NCI-H1694 (cell line): ENCODE data around the gene RPS19.
"Not testable (repeated sequence)": the region's sequence is repeated elsewhere in the genome, so short reads cannot be mapped to it uniquely, and the experiment has no call there.

Experiments used
- DNase-seq: peaks from one replicate; lab custom pipeline; 2025; lab: John Stamatoyannopoulos, UW

The RPS19 gene

DNA sequence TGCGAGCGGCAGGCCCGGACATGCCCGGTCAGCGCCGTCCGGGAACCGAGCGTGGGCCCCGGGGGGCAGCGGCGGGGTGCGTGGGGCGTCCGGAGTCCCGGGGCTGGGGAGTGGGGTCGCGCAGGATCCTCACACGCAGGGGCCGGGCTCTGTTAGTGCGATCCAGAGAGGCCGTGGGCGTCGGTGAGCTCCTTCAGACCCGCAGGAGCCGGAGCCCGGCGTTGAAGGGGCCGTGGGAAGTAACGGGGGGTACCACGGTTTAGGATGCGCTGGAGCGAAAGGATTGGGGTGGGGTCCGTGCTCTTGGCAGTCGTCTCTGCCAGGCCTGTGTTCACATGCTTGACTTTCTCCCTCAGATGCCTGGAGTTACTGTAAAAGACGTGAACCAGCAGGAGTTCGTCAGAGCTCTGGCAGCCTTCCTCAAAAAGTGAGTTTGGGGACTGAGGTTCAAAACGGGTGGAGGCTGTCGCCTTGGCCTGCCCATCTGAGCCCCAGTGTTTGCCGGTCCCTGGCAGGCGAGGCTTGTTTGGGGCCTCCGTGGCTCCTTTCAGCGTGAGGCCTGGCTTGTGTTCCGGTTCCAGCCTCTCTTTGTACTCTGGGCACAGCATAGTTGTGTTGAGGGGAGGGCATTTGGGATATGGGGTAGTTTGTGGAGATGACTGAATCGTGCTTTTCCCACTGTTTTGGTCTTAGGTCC, 512 bp downstream of the RPS19 start:
- DNase-seq: no peak

DNA sequence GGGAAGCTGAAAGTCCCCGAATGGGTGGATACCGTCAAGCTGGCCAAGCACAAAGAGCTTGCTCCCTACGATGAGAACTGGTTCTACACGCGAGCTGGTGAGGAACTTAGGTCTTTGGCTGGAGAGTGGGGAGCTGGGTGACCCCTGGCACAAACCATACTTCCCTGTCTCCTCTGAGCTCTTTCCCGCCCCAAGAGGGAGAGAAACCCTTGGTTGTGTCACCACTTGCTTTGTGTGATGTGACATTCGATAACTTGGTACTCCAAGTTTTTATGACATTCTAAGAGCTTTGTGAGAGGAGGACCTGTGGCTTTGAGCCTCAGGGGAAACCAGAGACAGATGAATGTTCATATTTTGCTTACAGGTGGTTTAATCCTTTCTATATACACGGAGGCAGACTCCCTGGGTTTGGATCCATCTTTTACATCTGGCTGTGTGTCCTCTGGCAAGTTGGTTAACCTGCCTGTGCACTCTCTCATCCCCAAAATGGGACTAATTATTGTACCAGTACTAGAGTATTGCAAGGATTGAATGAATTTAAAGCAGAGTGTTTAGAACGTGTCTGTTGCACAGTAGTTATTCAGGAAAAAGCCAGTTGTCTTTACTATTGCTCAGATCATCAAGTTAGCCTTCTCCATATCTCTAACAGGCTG, 1.2 kb downstream of the RPS19 start:
- no peak for DNase-seq

DNA sequence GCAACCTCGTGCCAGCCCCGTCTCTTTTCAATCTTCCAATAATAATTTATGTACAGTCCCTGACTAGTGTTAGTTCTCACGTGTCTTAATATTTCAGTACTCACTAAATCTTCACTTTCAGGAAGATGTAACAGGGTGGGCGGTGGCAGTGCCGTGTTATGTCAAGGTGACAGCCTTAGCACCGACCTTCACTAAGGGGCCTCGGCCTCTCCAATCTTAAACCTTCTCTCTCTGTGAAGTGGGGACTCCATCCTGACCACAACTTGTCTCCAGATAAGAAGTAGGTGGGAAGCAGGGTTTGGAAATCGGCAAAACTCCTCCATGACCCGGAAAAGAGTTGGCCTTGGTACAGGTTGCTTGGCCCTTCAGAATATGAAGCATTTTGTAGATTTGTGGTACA, 1.8 kb downstream of the RPS19 start:
- DNase-seq: no peak

DNA sequence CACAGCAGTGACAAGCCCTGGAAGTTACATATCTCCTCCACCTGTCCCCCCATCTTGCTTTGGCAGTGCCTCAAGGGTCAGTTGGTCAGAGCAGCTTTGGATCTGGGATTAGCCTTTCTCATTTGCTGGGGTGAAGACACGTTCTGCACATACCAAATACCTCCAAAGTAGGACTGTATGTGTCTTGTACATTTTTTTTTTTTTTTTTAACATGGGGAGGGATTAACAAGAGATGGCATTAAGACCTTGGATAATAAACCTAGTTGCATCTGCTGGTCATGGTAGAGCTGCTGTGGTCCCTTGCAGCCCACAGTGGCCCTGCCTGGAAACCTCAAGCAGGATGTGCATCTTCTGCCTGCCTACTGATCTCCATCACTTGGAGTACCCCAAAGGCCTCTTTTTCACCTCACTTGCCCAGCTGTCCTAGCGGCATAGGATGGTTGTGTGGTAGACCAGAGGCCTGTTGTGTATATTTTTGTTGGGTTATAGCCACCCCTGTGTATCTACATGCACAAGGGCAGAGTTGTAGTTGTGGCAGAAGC, 2.5 kb downstream of the RPS19 start:
- DNase-seq: no peak

DNA sequence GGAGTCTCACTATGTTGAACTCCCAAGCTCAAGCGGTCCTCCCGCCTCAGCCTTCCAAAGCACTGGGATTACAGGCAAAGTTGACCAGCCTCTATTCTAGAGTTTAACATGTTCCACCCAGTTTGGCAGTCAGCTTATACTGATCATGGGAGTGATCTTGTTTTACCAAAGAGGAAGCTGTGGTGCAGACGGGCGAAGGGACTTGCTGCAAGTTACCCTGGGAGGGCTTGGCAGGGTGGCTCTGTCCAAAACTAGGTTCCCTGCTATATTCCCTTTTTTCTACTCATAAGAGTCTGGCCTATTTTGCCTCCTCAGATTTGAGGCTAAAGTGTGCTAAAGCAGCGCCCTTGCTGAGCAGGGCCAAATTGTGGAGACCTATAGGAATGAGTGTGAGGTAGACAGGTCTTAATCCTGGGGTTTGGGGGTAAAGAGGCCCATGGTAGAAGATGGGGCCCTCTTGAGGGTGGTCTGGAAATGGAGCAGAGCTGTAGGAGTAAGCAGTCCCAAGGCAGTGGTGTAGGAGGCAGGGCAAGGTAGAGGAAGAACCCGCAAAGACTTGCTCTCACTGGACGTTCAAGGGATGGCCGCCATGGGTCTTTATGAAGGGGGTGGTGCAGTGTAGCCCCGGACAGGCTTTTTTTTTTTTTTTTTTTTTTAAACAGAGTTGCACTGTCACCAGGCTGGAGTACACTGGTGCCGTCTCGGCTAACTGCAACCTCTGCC, 3.3 kb downstream of the RPS19 start:
- no peak for DNase-seq

DNA sequence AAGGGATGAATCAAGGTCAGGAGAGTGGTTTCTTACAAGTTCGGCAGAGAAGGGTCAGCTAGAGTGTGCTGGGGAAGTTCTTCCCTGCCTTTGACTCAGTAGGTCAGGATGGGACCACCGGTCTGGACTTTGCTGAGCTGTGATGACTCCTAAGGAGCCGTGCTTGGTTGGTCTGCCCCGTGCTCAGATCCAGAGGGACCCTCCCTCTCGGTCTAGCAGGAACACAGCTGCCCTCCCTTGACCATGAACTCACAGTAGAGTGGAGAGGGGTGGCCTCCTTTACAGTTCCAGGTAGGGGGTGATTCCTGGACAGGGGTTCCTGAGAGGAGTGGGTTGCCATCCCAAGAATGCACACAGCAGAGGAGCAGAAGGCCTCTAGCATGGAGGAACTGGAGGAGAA, 4.3 kb downstream of the RPS19 start:
- no peak for DNase-seq

DNA sequence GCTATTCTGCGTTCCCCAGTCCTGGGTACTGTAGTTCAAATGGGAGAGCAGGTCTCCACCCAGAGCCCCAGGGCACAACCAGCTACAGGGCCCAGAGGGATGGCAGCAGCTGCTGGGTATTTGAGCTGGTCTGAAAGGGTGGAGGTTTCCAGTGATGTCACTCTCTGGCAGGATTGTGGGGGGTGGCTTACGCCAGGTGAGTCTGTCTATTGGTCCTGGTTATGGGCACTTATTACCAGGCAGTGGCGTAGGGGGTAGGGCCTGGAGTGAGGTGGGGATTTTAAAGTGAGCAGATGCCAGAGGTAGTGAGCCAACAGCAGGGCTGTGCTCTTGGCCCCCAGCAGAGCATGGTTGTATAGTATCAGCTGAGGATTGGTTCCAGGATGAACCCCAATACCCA, 6.2 kb downstream of the RPS19 start:
- DNase-seq: no peak

DNA sequence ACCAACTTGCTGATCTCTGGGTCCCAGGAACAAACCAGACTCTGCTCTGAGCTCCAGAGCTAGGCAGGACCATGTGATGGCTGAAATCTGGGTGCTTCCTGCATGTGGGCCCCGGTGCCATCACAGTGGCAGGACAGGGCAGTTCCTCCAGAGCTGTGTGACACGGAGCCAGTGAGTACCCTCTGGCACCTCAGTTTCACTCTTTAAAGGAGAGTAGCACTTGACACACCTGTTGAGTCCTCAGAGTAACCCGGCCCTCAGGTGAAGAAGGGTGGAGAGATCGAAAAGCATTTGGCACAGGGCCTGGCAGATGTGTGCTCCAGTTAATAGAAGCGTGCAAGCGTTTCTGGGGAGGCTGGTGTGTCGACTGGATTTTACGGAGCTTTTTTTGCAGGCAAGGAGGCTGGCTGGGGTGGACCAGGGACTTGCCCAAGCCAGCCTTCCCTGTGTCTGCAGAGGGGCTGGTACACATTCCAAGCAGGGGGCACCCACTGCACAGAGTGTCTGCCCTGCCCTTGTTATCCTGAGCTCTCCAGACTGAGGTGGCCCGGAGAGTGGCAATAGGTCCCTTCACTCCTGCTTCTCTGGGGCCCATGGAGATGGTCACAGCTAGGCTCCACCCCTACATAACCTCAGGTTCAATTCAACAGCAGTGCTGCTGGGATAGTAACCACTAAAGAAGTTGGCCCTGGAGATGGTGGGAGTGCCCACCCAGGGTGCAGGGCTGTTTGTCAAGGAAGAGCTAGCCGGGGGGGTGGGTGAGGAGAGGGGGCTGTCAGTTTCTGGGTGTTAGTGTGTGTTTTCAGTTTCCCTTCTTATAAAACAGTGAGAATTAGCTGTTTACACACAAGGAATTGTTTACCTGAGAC, 8.3 kb downstream of the RPS19 start:
- DNase-seq: no peak

DNA sequence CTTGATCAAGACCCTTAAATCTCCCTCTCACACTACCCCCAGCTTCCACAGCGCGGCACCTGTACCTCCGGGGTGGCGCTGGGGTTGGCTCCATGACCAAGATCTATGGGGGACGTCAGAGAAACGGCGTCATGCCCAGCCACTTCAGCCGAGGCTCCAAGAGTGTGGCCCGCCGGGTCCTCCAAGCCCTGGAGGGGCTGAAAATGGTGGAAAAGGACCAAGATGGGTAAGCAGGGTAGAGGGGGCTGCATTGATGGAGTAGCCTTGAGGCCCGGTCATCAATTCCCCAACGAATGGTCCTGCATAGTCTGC, 8.9 kb downstream of the RPS19 start:
- no peak for DNase-seq

DNA sequence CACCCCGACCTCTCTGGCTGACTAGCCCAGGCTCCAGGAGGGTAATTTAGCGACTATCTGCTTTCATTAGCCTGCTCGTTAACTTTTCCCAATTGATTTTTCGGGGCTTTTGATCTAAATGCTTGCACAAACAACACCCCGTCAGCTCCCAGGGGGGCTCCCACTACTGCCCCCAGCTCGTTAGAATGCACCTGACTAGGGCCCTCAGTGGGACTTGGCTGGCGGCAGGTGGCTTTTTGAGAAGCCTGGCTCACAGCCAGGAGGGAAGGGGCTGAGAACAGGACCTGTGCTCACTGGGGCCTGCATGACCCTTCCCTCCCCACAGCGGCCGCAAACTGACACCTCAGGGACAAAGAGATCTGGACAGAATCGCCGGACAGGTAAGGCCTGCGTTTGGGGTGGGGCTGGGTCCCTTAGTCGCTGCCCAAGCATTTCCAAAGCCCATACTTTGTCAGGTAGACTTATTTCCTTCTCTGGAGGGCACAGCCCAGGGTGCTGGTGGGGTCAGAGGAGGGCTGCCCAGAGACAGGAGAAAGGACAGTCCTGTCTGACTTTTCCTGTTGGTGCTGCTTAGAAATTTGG, 9.4 kb downstream of the RPS19 start:
- DNase-seq: no peak

DNA sequence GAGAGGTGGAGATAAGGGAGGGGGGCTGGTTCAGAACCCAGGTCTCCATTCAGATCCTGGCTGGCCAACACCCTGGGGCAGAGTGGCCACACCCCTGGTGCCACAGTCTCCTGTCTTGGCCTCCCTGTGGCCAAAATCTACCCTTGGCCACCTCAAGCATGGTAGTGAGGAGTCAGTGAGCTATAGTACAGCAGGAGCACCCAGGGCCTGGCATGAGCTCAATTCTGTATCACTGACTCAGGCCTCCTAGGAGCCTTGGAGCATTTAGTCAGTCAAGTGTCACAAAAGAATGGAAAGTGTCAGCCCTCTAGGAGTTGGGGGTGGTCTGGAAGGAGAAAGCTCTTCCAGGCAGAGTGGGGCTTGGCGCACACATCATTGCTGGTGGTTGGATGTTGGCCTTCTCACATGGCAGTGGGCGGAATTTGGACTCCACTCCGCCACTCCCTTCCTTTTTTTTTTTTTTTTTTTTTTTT, 10.4 kb downstream of the RPS19 start:
- no peak for DNase-seq

DNA sequence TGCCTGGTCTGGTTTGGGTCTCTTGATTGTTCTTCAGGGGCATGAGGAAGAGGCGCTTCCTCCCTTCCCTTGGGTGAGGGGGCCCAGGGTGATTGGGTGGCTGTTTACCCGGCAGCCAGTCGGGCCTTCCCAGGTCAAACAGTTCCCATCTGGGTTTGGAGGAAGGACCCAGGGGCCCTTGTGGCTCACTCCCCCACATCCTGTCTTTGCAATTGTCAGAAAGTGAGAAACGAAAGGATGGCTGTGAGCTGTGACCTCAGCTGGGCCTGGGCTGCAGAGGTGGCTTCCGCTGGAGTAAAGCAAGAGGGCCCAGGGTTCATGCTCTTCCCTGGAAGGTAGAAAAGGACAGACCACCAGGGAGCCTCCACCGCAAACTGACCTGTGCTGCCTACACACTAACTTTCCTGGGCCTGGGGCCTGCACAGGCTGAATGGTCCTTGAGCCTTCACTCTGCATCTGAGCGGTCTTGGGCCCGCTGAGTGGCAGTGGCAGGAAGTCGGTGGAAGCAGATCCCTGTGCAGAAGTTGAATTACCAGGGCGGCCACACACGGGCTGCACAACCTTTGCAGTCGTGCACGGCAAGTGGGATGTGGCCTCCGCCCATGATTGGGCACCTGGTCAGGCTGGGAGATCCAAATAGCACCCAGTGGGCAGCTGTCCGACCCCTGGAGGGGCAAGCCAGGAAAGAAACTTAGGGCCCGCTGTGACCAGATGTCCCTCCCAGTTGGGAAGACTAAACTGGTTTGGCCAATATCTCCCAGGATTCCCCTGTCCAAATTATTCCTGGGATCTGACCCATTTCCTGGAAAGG, 11.7 kb downstream of the RPS19 start:
- DNase-seq: no peak

DNA sequence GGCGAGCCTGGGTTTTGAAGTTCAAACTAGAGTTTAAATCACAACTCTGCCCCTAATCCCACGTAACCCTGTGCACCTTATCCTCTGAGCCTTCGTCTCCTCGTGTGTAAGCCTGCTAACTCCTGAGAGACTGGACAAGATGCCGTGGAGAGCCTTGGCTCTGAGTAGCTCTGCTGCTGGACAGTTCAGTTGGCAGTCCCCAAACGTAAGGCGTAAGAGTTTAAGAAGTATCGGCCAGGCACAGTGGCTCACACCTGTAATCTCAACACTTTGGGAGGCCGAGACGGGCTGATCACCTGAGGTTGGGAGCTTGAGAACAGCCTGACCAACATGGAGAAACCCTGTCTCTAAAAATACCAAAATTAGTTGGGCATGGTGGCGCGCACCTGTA, 12.3 kb downstream of the RPS19 start:
- no peak for DNase-seq

DNA sequence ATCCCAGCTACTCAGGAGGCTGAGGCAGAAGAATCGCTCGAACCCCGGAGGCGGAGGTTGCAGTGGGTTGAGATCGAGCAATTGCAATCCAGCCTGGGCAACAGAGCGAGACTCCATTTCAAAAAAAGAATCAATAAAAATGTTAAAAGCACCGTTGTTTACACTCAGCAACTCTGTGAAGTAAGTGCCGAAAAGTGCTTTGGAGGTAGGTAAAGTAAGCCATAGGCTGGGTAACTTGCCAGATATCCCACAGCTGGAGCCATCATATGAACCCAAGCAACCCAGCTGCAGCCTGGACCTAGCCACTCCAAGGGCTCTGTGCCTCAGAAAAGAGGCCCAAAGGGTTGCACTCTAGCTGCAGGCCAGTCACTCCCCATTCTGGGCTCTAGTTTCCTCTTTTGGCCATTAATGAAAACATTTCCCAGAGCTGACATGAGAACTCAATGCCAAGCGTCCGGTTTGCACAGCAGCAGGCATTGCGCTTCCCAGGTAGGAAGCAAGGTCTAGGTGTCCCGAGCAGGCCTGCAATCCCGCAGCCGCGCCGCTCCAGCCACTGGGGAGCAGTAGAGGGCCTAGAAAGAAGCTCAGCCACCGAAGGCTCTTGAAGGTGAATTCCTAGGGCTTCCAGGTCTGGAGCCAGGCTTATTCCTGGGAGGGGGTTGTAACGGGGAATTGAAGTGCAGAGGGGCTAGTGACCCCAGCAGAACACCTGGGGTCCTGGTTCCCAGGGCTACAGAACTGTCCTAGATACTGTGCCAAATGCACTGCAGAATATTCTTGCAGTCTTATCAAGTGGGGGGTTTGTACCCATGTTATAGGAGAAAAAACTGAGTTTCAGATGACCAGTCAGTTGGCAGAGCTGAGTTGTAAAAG, 13.0 kb downstream of the RPS19 start:
- DNase-seq: peak; percentile 50

DNA sequence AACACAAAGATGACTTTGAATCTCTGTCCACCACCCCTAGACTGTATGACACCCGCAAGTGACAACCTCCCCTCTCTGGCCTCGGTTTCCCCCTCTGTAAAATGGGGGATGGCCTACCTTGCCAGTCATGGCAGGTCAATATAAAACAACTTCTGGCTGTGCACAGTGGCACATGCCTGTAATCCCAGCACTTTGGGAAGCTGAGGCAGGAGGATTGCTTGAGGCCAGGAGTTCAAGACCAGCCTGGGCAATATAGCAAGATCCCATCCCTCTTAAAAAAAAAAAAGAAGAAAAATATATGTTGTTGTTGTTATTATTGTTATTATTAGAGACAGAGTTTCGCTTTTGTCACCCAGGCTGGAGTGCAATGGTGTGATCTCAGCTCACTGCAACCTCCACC, 15.9 kb downstream of the RPS19 start:
- not testable (repeated sequence) for DNase-seq

DNA sequence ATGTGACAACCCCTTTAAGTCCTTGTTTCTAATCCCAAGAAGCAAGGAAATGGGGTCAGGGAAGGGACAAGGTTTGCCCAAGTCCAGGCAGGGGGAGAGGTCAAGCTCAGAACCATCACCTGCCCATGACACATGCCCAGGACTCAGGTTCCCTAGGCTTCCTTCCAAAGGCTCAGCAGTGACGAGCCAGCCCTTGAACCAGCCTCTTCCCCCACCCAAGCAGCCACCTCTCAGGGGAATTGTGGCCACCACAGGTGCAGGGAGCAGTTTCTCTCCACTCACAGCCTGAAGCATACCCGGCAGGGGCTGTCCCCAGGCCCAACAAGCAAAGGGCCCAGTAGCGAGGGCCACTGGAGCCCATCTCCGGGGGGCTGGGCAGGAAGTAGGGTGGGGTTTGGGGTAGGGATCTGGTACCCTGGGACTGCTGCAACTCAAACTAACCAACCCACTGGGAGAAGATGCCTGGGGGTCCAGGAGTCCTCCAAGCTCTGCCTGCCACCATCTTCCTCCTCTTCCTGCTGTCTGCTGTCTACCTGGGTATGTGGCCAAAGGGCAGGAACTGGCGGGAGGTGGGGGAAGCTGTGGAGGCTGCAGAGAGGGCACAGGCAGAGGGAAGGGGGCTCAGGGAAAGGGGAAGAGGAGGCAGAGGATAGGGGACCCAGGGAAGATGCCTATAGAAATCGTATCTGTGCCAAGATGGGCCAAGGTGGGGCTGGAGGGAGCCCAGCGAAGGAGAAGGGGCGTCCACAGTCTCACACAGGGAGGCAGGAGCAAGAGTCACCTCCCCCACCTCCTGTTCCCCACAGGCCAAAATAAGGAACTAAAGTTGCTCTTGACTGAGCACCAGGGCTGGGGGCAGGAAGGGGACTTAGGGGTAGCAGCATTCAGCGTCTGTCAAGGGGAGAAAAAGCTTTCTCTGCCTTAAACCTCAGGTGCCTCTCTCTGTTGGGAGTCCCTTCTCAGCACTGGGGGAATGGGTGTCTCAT, 17.1 kb downstream of the RPS19 start, which contains the start of gene CD79A:
Gene CD79A, plus strand, starts transcription at position 433 of the 986 bp plus-strand sequence. Its CDS starts 26 bp downstream, at position 459.
- DNase-seq: no peak

DNA sequence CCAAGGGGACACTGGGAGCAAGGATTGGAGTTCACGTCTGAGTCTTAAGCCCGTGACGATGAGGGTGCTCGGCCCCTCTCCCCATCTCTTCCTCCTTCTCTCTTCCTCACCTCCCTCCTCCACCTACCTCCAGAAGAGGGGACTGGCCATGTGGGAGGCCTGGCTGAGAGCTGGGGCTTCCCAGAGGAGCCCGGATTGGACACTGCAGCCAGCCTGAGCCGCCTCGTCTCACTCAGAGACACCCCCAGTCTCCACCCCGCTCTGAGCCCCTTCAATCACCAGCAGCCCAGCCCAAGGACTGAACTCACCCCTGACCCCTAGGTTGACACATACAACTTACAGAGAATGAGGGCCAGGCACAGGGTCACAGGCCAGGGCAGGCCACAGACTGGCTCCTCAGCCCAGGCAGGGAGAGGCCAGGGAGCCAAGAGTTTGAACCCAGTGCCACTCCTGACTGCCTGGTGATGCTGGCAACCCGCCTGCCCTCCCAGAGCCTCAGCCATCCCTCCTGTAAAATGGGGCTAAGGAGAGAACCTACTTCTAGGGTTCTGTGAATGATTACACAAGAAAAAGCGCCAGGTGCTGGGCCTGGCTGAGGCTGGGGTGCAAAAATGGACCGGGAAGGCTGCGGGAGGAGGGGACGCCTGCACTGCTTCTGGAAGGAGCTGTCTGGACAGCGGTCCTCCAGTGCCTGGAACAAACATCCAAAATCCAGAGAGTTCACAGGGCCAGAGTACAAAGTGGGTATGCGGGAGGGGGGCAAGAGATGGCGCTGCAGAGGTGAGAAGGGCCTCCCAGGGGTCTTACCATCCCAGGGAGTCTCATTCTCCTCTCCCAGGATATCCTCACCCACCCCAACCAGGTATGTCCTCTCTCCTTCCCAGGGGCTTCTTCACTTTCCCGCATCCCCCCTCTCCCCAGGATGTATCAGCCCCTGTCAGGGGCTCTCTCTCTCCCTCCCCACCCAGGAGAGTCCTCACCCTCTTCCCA, 18.2 kb downstream of the RPS19 start:
- DNase-seq: no peak
